Thoracic aorta (tissue), 2 donors: ENCODE data around the gene ADO. TPM values are rescaled to one million over a fixed set of nuclear protein-coding genes. Genes with fewer than 3 reads are reported as not detected.

ENCODE experiments used
- ATAC-seq: fragments of 150-250 bp; one replicate; pipeline ENCODE4 v1.8.0; 2017; ENCODE audit warnings: low read depth; ENCODE audit not compliant: insufficient number of reproducible peaks, low FRiP score
- DNase-seq: peaks from one replicate; pipeline ENCODE4 v3.0.0-alpha.2; 2020; ENCODE audit warnings: low spot score
- H3K27ac ChIP-seq, 2 donors: fragments of 200-600 bp; sonication (generic); 1 replicate in 1 of 2; 2 replicates in 1 of 2; pipeline ENCODE4 v1.5.1; 2016; ENCODE audit warnings: mild to moderate bottlenecking in 2 of 2, moderate library complexity in 2 of 2
- H3K27me3 ChIP-seq: fragments of 200-600 bp; sonication (generic); replicated peaks from 2 replicates; pipeline ENCODE4 v1.6.0; 2016; ENCODE audit warnings: mild to moderate bottlenecking; ENCODE audit not compliant: insufficient read depth
- H3K36me3 ChIP-seq: fragments of 200-600 bp; sonication (generic); one replicate; pipeline ENCODE4 v1.5.1; 2016
- H3K4me1 ChIP-seq, 2 donors: fragments of 200-600 bp; sonication (generic); 1 replicate in 1 of 2; 2 replicates in 1 of 2; pipeline versions ENCODE4 v1.5.1 to v1.6.0; 2016; ENCODE audit warnings: low read depth in 2 of 2, mild to moderate bottlenecking in 1 of 2; ENCODE audit not compliant: control insufficient read depth in 1 of 2
- H3K4me3 ChIP-seq: fragments of 200-600 bp; sonication (generic); 2 replicates; pipeline ENCODE4 v1.5.1; 2016; ENCODE audit warnings: mild to moderate bottlenecking
- H3K9me3 ChIP-seq: fragments of 200-600 bp; sonication (generic); 2 replicates; pipeline ENCODE4 v1.5.1; 2016
- total RNA-seq, 2 donors: library from RNA; depleted of rRNA; stranded (reverse); fragments of >200 nt; gene quantifications; one replicate each; pipeline versions ENCODE4 v1.1.0 to v1.2.3, GENCODE V29; 2016
- TF ChIP-seq, protein P1 (sequence below): fragments of 200-600 bp; sonication (generic); IDR thresholded peaks from one replicate; pipeline ENCODE4 v1.5.1; 2019; ENCODE audit warnings: antibody characterized with exemption

Gene ADO
- total RNA-seq, 2 donors from 2014 or later = 15.8 to 22.8 TPM

GRCh38 chr10:62805231-62806099 is 945 bp downstream of the ADO start:
- H3K27me3 ChIP-seq = no peaks in the 10 kb centered on the region
- TF ChIP-seq, protein P1, sequence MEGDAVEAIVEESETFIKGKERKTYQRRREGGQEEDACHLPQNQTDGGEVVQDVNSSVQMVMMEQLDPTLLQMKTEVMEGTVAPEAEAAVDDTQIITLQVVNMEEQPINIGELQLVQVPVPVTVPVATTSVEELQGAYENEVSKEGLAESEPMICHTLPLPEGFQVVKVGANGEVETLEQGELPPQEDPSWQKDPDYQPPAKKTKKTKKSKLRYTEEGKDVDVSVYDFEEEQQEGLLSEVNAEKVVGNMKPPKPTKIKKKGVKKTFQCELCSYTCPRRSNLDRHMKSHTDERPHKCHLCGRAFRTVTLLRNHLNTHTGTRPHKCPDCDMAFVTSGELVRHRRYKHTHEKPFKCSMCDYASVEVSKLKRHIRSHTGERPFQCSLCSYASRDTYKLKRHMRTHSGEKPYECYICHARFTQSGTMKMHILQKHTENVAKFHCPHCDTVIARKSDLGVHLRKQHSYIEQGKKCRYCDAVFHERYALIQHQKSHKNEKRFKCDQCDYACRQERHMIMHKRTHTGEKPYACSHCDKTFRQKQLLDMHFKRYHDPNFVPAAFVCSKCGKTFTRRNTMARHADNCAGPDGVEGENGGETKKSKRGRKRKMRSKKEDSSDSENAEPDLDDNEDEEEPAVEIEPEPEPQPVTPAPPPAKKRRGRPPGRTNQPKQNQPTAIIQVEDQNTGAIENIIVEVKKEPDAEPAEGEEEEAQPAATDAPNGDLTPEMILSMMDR = no peak
- peaks cover 13 to 15% of the 10 kb centered on the region in 2 donors for H3K4me1 ChIP-seq
- H3K36me3 ChIP-seq = no peaks in the 10 kb centered on the region
- DNase-seq = no peak
- H3K4me3 ChIP-seq = peak overlapping the region; percentile 81
- no peak for ATAC-seq
- peak overlapping the region; percentile 92 to 93 for H3K27ac ChIP-seq
- H3K9me3 ChIP-seq = no peaks in the 10 kb centered on the region

- Histone ChIP-seq H3K27ac (no peak overlapping the region), H3K36me3 (no peaks in the 10 kb centered on the region), H3K9me3 (no peaks in the 10 kb centered on the region), H3K4me1 (peaks cover 13 to 15% of the 10 kb centered on the region in 2 donors), H3K27me3 (no peaks in the 10 kb centered on the region), H3K4me3 (peak overlapping the region; percentile 81)
- DNase-seq = no peak
- ATAC-seq = no peak
- TF ChIP-seq, protein P1 = no peak
These were observed 1.7 kb downstream of the ADO start for GRCh38 chr10:62806251-62806650.

DNA sequence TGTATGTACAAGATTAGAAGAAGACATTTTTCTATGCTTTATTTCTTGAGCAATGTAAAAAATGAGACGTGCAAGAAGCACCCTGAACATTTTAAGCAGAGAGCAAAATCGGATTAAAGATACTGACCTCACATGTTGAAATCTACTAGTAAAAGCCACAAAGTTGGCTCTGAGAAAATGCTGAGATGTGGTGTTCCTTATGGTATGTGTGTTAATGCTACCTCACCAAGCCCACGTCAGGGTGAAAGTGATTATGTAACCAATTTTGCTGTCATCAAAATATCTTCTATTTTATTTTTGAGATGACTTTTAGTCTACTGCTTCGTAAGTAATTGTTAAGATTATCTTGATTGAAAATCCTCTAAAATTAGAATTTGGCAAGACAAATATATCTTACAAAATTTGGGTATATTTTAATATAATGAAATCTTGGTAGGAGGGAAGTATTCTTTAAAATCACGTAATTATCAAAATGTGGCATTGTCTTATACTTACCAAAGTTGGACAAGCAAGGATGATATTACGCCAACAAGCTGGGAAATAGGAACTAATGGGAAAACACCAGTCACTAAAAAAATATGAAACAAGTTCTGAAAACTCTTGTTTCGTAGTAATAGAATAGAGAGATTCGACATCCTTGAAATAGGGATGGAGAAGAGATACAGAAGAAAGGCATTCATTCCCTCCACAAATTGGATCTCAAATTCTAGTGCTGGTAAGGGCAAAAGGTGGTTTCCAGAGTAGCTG is 5.8 kb downstream of the ADO start:
- no peak for ATAC-seq
- no peak overlapping the region for H3K4me3 ChIP-seq
- peaks cover 20 to 26% of the 10 kb centered on the region in 2 donors for H3K4me1 ChIP-seq
- no peaks in the 10 kb centered on the region for H3K9me3 ChIP-seq
- H3K27me3 ChIP-seq = no peaks in the 10 kb centered on the region
- no peak overlapping the region for H3K27ac ChIP-seq
- TF ChIP-seq, protein P1 = no peak
- H3K36me3 ChIP-seq = no peaks in the 10 kb centered on the region
- DNase-seq = no peak

GRCh38 chr10:62811159-62811875 is 6.8 kb downstream of the ADO start:
- ATAC-seq (no peak), DNase-seq (no peak)
- no peaks in the 10 kb centered on the region for H3K36me3 ChIP-seq
- H3K4me1 ChIP-seq = peaks cover 18 to 29% of the 10 kb centered on the region in 2 donors
- H3K9me3 ChIP-seq = no peaks in the 10 kb centered on the region
- TF ChIP-seq, protein P1 = no peak
- no peaks in the 10 kb centered on the region for H3K27me3 ChIP-seq
- H3K27ac ChIP-seq = no peak overlapping the region
- no peak overlapping the region for H3K4me3 ChIP-seq
